ENCODE measurements around the gene EMSY.

The EMSY gene

GRCh38 chr11:76551400-76551799 lies 106.6 kb downstream of the EMSY start:
- H3K27me3 ChIP-seq (ENCODE audit: insufficient read depth, insufficient read length) = no peaks in the 10 kb centered on the region
- H3K4me3 ChIP-seq (ENCODE audit: insufficient read length, low read depth) = no peak overlapping the region
- peaks cover 15% of the 10 kb centered on the region for H3K36me3 ChIP-seq (ENCODE audit: insufficient read depth, insufficient read length, low read length)
- H3K4me1 ChIP-seq (ENCODE audit: insufficient read depth, insufficient read length) = no peaks in the 10 kb centered on the region
- no peak overlapping the region for H3K9ac ChIP-seq (ENCODE audit: insufficient read length, low read depth)
- no peak for DNase-seq (ENCODE audit: low read depth, low spot score)
- no peak for TF ChIP-seq YY1 (IDR thresholded peaks at IDR 0.05; ENCODE audit: insufficient read depth, insufficient read length)
- TF ChIP-seq SUZ12 (IDR thresholded peaks at IDR 0.05; ENCODE audit: extremely low read depth, insufficient read depth, insufficient read length) = no peak
- no peak for TF ChIP-seq ZNF274 (IDR thresholded peaks at IDR 0.05; ENCODE audit: low read depth, low read length)
- peaks cover 11% of the 10 kb centered on the region for H3K9me3 ChIP-seq (ENCODE audit: insufficient read depth, low read length)

DNA sequence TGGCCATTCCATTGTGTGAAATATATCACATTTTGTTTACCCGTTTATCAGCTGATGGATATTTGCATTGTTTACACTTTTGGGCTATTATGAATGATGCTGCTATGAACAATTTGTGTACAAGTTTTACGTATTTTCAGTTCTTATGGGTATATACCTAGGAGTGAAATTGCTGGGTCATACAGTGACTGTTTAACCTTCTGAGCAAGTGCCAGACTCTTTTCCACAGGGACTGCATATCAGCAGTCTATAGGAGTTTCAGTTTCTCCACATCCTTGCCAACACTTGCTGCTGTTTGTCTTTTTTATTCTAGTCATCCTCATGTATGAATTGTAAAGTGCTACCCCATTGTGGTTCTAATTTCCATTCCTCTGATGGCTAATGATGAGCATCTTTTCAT lies 108.2 kb downstream of the EMSY start:
- peaks cover 11% of the 10 kb centered on the region for H3K9me3 ChIP-seq (ENCODE audit: insufficient read depth, low read length)
- TF ChIP-seq YY1 (IDR thresholded peaks at IDR 0.05; ENCODE audit: insufficient read depth, insufficient read length) = no peak
- no peak for TF ChIP-seq SUZ12 (IDR thresholded peaks at IDR 0.05; ENCODE audit: extremely low read depth, insufficient read depth, insufficient read length)
- no peak for TF ChIP-seq ZNF274 (IDR thresholded peaks at IDR 0.05; ENCODE audit: low read depth, low read length)

DNA sequence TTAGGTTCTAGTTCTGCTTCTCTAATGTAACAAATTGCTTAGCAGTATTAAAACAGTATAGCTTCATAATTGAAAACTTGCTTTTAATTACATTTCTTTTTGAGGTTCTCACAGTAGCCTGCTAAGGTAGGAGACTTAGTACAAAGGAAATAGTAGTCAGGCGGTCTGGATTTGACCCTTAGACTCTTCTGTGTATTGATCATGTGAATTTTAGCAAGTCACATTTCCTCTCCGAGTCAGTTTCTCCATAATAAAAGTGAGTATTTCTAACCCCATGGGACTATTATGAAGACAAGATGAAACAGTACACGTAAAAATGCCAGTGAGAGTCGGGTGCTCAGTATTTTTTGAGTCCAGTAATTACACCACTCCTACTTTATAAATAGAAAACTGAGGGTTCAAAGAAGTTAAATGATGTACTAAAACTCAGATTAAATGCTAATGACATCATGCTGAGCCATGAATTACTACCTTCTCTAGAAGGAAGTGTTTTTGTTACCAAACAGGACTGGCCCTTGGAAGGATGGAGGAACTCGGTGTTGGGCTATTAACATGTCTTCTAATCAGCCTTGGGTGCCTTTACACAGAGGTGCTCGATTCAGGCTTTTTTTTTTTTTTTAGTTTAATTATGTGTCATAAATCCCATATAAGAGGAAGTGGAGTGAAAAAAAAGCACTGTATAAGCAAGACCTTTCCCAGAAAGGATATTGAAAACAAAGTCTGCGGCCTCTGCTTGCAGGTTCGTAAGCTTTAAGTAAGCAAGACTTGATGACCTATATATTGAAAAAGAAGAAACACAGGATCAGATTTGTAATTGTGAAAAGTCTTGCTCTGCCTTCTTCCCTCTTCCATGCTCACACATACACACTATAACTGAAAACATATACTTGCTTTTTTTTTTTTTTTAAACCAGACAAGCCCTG lies 109.0 kb downstream of the EMSY start:
- Histone ChIP-seq H3K4me3 (ENCODE audit: insufficient read length, low read depth) (no peak overlapping the region), H3K27me3 (ENCODE audit: insufficient read depth, insufficient read length) (no peaks in the 10 kb centered on the region), H3K36me3 (ENCODE audit: insufficient read depth, insufficient read length, low read length) (peaks cover 9% of the 10 kb centered on the region), H3K9ac (ENCODE audit: insufficient read length, low read depth) (no peak overlapping the region), H3K9me3 (ENCODE audit: insufficient read depth, low read length) (peaks cover 11% of the 10 kb centered on the region), H3K4me1 (ENCODE audit: insufficient read depth, insufficient read length) (no peaks in the 10 kb centered on the region)
- TF ChIP-seq SUZ12 (IDR thresholded peaks at IDR 0.05; ENCODE audit: extremely low read depth, insufficient read depth, insufficient read length) = no peak
- TF ChIP-seq ZNF274 (IDR thresholded peaks at IDR 0.05; ENCODE audit: low read depth, low read length) = no peak
- no peak for TF ChIP-seq YY1 (IDR thresholded peaks at IDR 0.05; ENCODE audit: insufficient read depth, insufficient read length)
- no peak for DNase-seq (ENCODE audit: low read depth, low spot score)

More for the DNA sequence above, 108.2 kb downstream of the EMSY start:
- Histone ChIP-seq H3K4me1 (ENCODE audit: insufficient read depth, insufficient read length) (no peaks in the 10 kb centered on the region), H3K36me3 (ENCODE audit: insufficient read depth, insufficient read length, low read length) (peaks cover 9% of the 10 kb centered on the region), H3K4me3 (ENCODE audit: insufficient read length, low read depth) (no peak overlapping the region), H3K9ac (ENCODE audit: insufficient read length, low read depth) (no peak overlapping the region), H3K27me3 (ENCODE audit: insufficient read depth, insufficient read length) (no peaks in the 10 kb centered on the region)
- no peak for DNase-seq (ENCODE audit: low read depth, low spot score)

DNA sequence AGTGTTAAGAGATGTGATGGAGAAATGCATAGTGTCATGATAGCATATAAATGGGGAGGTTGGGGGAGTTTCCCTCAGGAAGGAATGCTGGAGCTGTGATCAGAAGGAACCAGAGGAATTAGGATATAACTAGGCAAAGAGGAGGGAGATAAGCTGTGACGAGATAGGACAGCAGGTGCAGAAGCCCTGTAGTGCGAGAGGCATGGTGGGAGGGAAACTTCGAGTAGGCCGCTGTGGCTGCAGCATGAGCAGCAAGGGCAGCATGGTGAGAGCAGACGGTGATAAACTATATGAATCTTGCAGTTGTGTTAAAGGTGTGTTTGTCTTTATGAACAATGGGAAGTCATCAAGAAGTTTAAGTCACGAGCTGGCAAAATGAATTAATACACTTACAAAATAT lies 109.9 kb downstream of the EMSY start:
- Histone ChIP-seq H3K9ac (ENCODE audit: insufficient read length, low read depth) (no peak overlapping the region), H3K36me3 (ENCODE audit: insufficient read depth, insufficient read length, low read length) (peaks cover 6% of the 10 kb centered on the region), H3K4me1 (ENCODE audit: insufficient read depth, insufficient read length) (no peaks in the 10 kb centered on the region), H3K9me3 (ENCODE audit: insufficient read depth, low read length) (peaks cover 11% of the 10 kb centered on the region), H3K4me3 (ENCODE audit: insufficient read length, low read depth) (no peak overlapping the region), H3K27me3 (ENCODE audit: insufficient read depth, insufficient read length) (no peaks in the 10 kb centered on the region)
- no peak for DNase-seq (ENCODE audit: low read depth, low spot score)
- no peak for TF ChIP-seq ZNF274 (IDR thresholded peaks at IDR 0.05; ENCODE audit: low read depth, low read length)
- TF ChIP-seq SUZ12 (IDR thresholded peaks at IDR 0.05; ENCODE audit: extremely low read depth, insufficient read depth, insufficient read length) = no peak
- no peak for TF ChIP-seq YY1 (IDR thresholded peaks at IDR 0.05; ENCODE audit: insufficient read depth, insufficient read length)

DNA sequence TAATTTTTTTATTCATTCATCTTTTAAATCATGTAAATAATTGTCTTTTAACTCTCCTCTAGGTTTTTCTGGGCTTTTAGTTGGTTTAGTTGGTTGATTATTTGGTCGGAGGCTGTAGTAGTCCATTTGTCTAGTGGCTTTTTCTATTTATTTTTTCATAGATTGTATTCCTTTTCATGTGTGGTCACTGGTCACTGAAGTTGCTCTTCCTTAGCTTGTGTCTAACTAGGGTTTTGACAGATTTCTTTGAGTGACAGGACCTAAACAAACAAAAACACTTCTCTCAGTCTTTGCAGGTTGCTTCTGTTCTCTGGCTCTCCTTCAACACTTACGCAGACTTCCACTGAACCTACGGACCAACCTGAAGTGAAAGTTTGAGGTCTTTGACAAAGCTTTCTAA lies 112.6 kb downstream of the EMSY start:
- DNase-seq (ENCODE audit: low read depth, low spot score) = no peak
- TF ChIP-seq ZNF274 (IDR thresholded peaks at IDR 0.05; ENCODE audit: low read depth, low read length) (no peak), SUZ12 (IDR thresholded peaks at IDR 0.05; ENCODE audit: extremely low read depth, insufficient read depth, insufficient read length) (no peak), YY1 (IDR thresholded peaks at IDR 0.05; ENCODE audit: insufficient read depth, insufficient read length) (no peak)
- H3K4me1 ChIP-seq (ENCODE audit: insufficient read depth, insufficient read length) = no peaks in the 10 kb centered on the region
- H3K27me3 ChIP-seq (ENCODE audit: insufficient read depth, insufficient read length) = no peaks in the 10 kb centered on the region
- no peak overlapping the region for H3K9ac ChIP-seq (ENCODE audit: insufficient read length, low read depth)
- peaks cover 9% of the 10 kb centered on the region for H3K9me3 ChIP-seq (ENCODE audit: insufficient read depth, low read length)
- H3K4me3 ChIP-seq (ENCODE audit: insufficient read length, low read depth) = no peak overlapping the region
- H3K36me3 ChIP-seq (ENCODE audit: insufficient read depth, insufficient read length, low read length) = no peaks in the 10 kb centered on the region

GRCh38 chr11:76558473-76558872 lies 113.7 kb downstream of the EMSY start:
- Histone ChIP-seq H3K4me3 (ENCODE audit: insufficient read length, low read depth) (no peak overlapping the region), H3K4me1 (ENCODE audit: insufficient read depth, insufficient read length) (no peaks in the 10 kb centered on the region), H3K27me3 (ENCODE audit: insufficient read depth, insufficient read length) (no peaks in the 10 kb centered on the region), H3K9me3 (ENCODE audit: insufficient read depth, low read length) (no peaks in the 10 kb centered on the region), H3K36me3 (ENCODE audit: insufficient read depth, insufficient read length, low read length) (no peaks in the 10 kb centered on the region), H3K9ac (ENCODE audit: insufficient read length, low read depth) (no peak overlapping the region)
- TF ChIP-seq ZNF274 (IDR thresholded peaks at IDR 0.05; ENCODE audit: low read depth, low read length) (no peak), SUZ12 (IDR thresholded peaks at IDR 0.05; ENCODE audit: extremely low read depth, insufficient read depth, insufficient read length) (no peak), YY1 (IDR thresholded peaks at IDR 0.05; ENCODE audit: insufficient read depth, insufficient read length) (no peak)
- no peak for DNase-seq (ENCODE audit: low read depth, low spot score)

DNA sequence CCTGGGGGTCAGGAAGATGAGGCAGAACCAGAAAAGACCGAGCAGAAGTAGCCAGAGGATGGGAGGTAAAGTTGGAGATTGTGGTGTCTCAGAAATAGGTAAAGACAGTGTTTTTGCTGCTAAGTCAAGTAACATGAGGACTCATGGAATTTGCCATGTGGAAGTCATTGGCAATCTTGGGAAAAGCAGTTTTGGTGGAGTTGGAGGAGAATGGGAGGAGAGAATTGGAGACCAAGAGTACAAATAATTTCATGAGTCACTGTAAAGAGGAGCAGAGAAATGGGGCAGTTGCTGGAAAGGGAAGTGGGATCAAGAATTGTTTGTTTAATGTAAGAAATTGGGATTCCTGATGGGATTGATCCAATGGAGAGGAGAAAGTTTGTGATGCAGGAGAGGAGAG lies 114.1 kb downstream of the EMSY start:
- no peak for DNase-seq (ENCODE audit: low read depth, low spot score)
- Histone ChIP-seq H3K36me3 (ENCODE audit: insufficient read depth, insufficient read length, low read length) (no peaks in the 10 kb centered on the region), H3K4me3 (ENCODE audit: insufficient read length, low read depth) (no peak overlapping the region), H3K9me3 (ENCODE audit: insufficient read depth, low read length) (no peaks in the 10 kb centered on the region), H3K27me3 (ENCODE audit: insufficient read depth, insufficient read length) (no peaks in the 10 kb centered on the region), H3K9ac (ENCODE audit: insufficient read length, low read depth) (no peak overlapping the region), H3K4me1 (ENCODE audit: insufficient read depth, insufficient read length) (no peaks in the 10 kb centered on the region)
- TF ChIP-seq ZNF274 (IDR thresholded peaks at IDR 0.05; ENCODE audit: low read depth, low read length) = no peak

Measured in NT2/D1 (cell line).